Measurements from ENCODE around the gene PDE8A.

PDE8A gene

GRCh38 chr15:85021409-85021808, 39.8 kb downstream of the PDE8A start:
- peaks cover 9% of the 10 kb centered on the region for H3K4me1 ChIP-seq (ENCODE audit: control insufficient read depth, low read depth, low read length)
- no peaks in the 10 kb centered on the region for H3K27me3 ChIP-seq (ENCODE audit: control insufficient read depth, insufficient read depth, low read length)
- no peak overlapping the region for H3K4me3 ChIP-seq (ENCODE audit: low read length)
- H3K36me3 ChIP-seq (ENCODE audit: control insufficient read depth, low read depth, low read length) = no peaks in the 10 kb centered on the region
- no peaks in the 10 kb centered on the region for H3K9me3 ChIP-seq (ENCODE audit: control insufficient read depth, low read depth, low read length)
- H3K27ac ChIP-seq (ENCODE audit: low read length) = no peak overlapping the region
- no peak overlapping the region for H3K9ac ChIP-seq (ENCODE audit: low read length)

DNA sequence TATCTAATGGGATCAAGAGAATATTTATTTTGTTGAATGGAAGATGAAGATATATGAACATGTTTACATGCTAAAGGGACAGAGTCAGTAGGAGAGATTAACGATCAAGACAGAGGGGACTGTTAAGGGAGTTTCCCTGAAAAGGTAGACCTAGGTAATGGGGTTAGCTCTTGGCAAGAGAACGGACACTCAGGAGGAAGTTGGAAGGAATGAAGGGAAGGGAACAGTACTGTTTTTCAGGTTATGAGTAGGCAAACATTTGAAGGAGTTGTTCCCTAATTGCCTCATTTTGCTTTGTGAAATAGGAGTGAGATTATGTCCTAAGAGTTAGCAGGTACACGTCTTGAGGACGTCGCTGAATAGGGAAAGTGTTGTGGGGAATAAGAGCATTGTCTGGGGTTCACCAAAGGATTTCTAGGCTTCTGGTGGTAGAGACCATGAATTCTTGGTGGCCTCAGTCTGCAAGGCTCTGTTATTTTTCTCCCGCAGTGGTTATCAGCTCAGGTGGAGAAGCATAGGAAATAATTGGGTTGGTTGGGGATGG, 41.3 kb downstream of the PDE8A start:
- no peak overlapping the region for H3K27ac ChIP-seq (ENCODE audit: low read length)
- H3K4me1 ChIP-seq (ENCODE audit: control insufficient read depth, low read depth, low read length) = peaks cover 9% of the 10 kb centered on the region
- no peaks in the 10 kb centered on the region for H3K36me3 ChIP-seq (ENCODE audit: control insufficient read depth, low read depth, low read length)
- H3K9me3 ChIP-seq (ENCODE audit: control insufficient read depth, low read depth, low read length) = no peaks in the 10 kb centered on the region
- H3K4me3 ChIP-seq (ENCODE audit: low read length) = no peak overlapping the region
- no peaks in the 10 kb centered on the region for H3K27me3 ChIP-seq (ENCODE audit: control insufficient read depth, insufficient read depth, low read length)
- H3K9ac ChIP-seq (ENCODE audit: low read length) = no peak overlapping the region

GRCh38 chr15:85024003-85024402, 42.3 kb downstream of the PDE8A start:
- Histone ChIP-seq H3K36me3 (ENCODE audit: control insufficient read depth, low read depth, low read length) (no peaks in the 10 kb centered on the region), H3K4me3 (ENCODE audit: low read length) (no peak overlapping the region), H3K9me3 (ENCODE audit: control insufficient read depth, low read depth, low read length) (no peaks in the 10 kb centered on the region), H3K4me1 (ENCODE audit: control insufficient read depth, low read depth, low read length) (peaks cover 13% of the 10 kb centered on the region), H3K27ac (ENCODE audit: low read length) (no peak overlapping the region), H3K9ac (ENCODE audit: low read length) (no peak overlapping the region), H3K27me3 (ENCODE audit: control insufficient read depth, insufficient read depth, low read length) (no peaks in the 10 kb centered on the region)

- no peaks in the 10 kb centered on the region for H3K36me3 ChIP-seq (ENCODE audit: control insufficient read depth, low read depth, low read length)
- H3K9me3 ChIP-seq (ENCODE audit: control insufficient read depth, low read depth, low read length) = no peaks in the 10 kb centered on the region
- H3K9ac ChIP-seq (ENCODE audit: low read length) = no peak overlapping the region
- no peaks in the 10 kb centered on the region for H3K27me3 ChIP-seq (ENCODE audit: control insufficient read depth, insufficient read depth, low read length)
- H3K27ac ChIP-seq (ENCODE audit: low read length) = no peak overlapping the region
- peaks cover 13% of the 10 kb centered on the region for H3K4me1 ChIP-seq (ENCODE audit: control insufficient read depth, low read depth, low read length)
- no peak overlapping the region for H3K4me3 ChIP-seq (ENCODE audit: low read length)
These were observed 43.1 kb downstream of the PDE8A start for GRCh38 chr15:85024509-85025336.

DNA sequence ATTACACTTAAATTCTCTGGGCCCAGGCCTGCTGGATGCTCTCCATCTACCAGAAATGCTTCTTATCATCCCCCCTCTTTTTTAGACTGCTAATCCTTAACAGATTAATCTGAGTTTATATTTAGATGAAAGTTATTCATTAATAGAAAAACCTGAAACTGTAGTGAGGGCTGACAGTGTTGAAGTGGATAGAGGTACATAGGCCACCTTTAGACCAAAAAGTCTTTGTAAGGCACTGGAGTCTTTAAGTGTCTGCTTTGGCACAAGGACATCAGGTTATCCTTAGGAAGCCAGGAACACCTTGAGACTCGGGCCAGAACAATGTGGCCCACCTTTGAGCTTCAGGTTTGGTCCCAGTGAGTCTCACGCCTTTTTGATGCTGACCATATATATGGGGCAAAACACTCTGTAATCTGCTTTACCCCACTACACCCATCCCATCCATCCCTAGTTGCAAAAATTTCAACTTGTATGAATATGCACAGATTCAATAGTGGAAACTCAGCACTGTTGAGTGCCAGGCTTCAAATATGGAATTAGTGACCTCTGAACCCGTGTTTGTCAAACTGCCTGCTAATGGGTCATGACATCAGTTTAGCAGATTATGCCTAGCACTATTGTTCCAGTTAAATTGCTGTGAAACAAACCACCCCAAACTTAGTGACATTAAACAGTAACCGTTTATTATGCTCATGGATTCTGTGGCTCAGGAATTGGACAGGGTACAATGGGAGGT, 44.0 kb downstream of the PDE8A start:
- no peaks in the 10 kb centered on the region for H3K36me3 ChIP-seq (ENCODE audit: control insufficient read depth, low read depth, low read length)
- peaks cover 13% of the 10 kb centered on the region for H3K4me1 ChIP-seq (ENCODE audit: control insufficient read depth, low read depth, low read length)
- no peaks in the 10 kb centered on the region for H3K9me3 ChIP-seq (ENCODE audit: control insufficient read depth, low read depth, low read length)
- no peak overlapping the region for H3K4me3 ChIP-seq (ENCODE audit: low read length)
- no peak overlapping the region for H3K27ac ChIP-seq (ENCODE audit: low read length)
- no peak overlapping the region for H3K9ac ChIP-seq (ENCODE audit: low read length)
- no peaks in the 10 kb centered on the region for H3K27me3 ChIP-seq (ENCODE audit: control insufficient read depth, insufficient read depth, low read length)

GRCh38 chr15:85026304-85027032, 44.8 kb downstream of the PDE8A start:
- Histone ChIP-seq H3K27ac (ENCODE audit: low read length) (no peak overlapping the region), H3K4me3 (ENCODE audit: low read length) (no peak overlapping the region), H3K27me3 (ENCODE audit: control insufficient read depth, insufficient read depth, low read length) (no peaks in the 10 kb centered on the region), H3K36me3 (ENCODE audit: control insufficient read depth, low read depth, low read length) (no peaks in the 10 kb centered on the region), H3K9ac (ENCODE audit: low read length) (no peak overlapping the region), H3K9me3 (ENCODE audit: control insufficient read depth, low read depth, low read length) (no peaks in the 10 kb centered on the region), H3K4me1 (ENCODE audit: control insufficient read depth, low read depth, low read length) (peaks cover 16% of the 10 kb centered on the region)

DNA sequence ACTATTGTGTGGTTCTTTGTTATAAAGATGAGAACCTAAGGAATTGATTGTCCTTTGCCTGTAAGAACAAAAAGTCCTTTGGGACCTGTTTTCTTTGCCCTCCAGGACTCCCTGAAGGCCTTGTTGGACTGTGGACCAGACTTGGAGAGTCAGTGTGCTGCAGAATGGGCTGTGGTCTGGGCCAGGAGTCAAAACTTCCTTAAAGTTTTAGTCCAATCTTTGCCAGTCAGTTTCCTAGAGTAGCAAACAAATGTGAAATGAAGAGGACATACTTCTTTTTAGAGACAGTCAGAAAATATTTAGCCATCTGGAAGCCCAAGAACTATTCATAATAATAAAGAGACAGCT, 45.4 kb downstream of the PDE8A start:
- no peak overlapping the region for H3K4me3 ChIP-seq (ENCODE audit: low read length)
- H3K9ac ChIP-seq (ENCODE audit: low read length) = no peak overlapping the region
- no peaks in the 10 kb centered on the region for H3K36me3 ChIP-seq (ENCODE audit: control insufficient read depth, low read depth, low read length)
- H3K27me3 ChIP-seq (ENCODE audit: control insufficient read depth, insufficient read depth, low read length) = no peaks in the 10 kb centered on the region
- peaks cover 21% of the 10 kb centered on the region for H3K4me1 ChIP-seq (ENCODE audit: control insufficient read depth, low read depth, low read length)
- H3K9me3 ChIP-seq (ENCODE audit: control insufficient read depth, low read depth, low read length) = no peaks in the 10 kb centered on the region
- no peak overlapping the region for H3K27ac ChIP-seq (ENCODE audit: low read length)

GRCh38 chr15:85027421-85027820, 45.8 kb downstream of the PDE8A start:
- Histone ChIP-seq H3K4me1 (ENCODE audit: control insufficient read depth, low read depth, low read length) (peaks cover 25% of the 10 kb centered on the region), H3K9me3 (ENCODE audit: control insufficient read depth, low read depth, low read length) (no peaks in the 10 kb centered on the region), H3K36me3 (ENCODE audit: control insufficient read depth, low read depth, low read length) (no peaks in the 10 kb centered on the region), H3K27me3 (ENCODE audit: control insufficient read depth, insufficient read depth, low read length) (no peaks in the 10 kb centered on the region), H3K27ac (ENCODE audit: low read length) (no peak overlapping the region), H3K9ac (ENCODE audit: low read length) (no peak overlapping the region), H3K4me3 (ENCODE audit: low read length) (no peak overlapping the region)

GRCh38 chr15:85028416-85028815, 46.8 kb downstream of the PDE8A start:
- Histone ChIP-seq H3K4me1 (ENCODE audit: control insufficient read depth, low read depth, low read length) (peaks cover 32% of the 10 kb centered on the region), H3K9ac (ENCODE audit: low read length) (no peak overlapping the region), H3K36me3 (ENCODE audit: control insufficient read depth, low read depth, low read length) (no peaks in the 10 kb centered on the region), H3K27ac (ENCODE audit: low read length) (no peak overlapping the region), H3K27me3 (ENCODE audit: control insufficient read depth, insufficient read depth, low read length) (no peaks in the 10 kb centered on the region), H3K9me3 (ENCODE audit: control insufficient read depth, low read depth, low read length) (no peaks in the 10 kb centered on the region), H3K4me3 (ENCODE audit: low read length) (no peak overlapping the region)

DNA sequence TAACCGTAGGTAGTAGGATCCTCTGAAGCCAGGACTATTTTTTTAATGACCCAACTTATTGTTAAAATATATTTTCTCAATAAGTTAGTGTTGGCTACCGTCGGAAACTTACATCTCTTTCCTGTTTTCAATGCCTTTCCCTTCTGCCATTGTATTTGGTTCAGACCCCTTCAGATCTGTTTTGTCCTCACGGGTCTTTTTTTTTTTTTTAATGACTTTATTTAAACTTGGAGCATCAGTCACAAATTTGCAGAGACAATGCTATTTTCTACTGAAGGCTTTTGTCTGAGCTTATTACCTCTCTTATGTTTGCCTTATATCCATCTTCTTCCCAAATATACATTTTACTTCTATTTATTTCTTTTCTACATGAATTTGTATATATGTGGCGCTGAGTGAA, 47.6 kb downstream of the PDE8A start:
- peaks cover 31% of the 10 kb centered on the region for H3K4me1 ChIP-seq (ENCODE audit: control insufficient read depth, low read depth, low read length)

DNA sequence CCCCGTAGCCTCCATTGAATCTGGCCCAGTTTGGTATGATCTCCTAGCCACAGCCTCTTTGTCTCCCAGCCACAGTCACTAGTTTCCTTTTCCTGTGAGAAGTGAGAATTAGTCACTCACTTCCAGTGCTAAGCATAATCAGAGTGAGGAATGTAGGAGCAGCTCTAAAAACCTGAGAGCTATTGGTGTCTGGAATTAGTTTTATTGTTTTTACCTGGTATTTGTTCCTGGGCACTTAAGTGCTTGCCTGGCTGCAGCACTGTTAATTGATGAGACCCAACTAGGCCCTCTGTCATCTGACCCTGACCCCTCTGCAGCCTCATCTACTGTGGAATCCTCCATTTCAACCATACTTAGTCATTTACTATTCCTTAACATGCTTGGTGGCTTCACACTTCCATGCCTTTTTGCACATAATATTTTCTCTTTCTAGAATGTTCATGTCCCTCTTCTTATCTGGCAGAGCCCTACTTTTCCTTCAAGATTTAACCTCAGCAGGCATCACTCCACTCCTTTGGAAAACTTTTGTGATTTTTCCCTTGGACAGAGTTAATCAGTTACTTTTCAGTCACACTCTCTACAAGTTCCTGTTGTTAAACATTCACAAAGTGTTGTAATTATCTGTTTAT, 48.8 kb downstream of the PDE8A start:
- no peaks in the 10 kb centered on the region for H3K36me3 ChIP-seq (ENCODE audit: control insufficient read depth, low read depth, low read length)
- no peak overlapping the region for H3K4me3 ChIP-seq (ENCODE audit: low read length)
- H3K9ac ChIP-seq (ENCODE audit: low read length) = no peak overlapping the region
- H3K27me3 ChIP-seq (ENCODE audit: control insufficient read depth, insufficient read depth, low read length) = no peaks in the 10 kb centered on the region
- no peaks in the 10 kb centered on the region for H3K9me3 ChIP-seq (ENCODE audit: control insufficient read depth, low read depth, low read length)
- peaks cover 22% of the 10 kb centered on the region for H3K4me1 ChIP-seq (ENCODE audit: control insufficient read depth, low read depth, low read length)
- H3K27ac ChIP-seq (ENCODE audit: low read length) = no peak overlapping the region

More for the DNA sequence above, 47.6 kb downstream of the PDE8A start:
- no peak overlapping the region for H3K4me3 ChIP-seq (ENCODE audit: low read length)
- H3K27me3 ChIP-seq (ENCODE audit: control insufficient read depth, insufficient read depth, low read length) = no peaks in the 10 kb centered on the region
- H3K36me3 ChIP-seq (ENCODE audit: control insufficient read depth, low read depth, low read length) = no peaks in the 10 kb centered on the region
- H3K9me3 ChIP-seq (ENCODE audit: control insufficient read depth, low read depth, low read length) = no peaks in the 10 kb centered on the region
- H3K27ac ChIP-seq (ENCODE audit: low read length) = no peak overlapping the region
- no peak overlapping the region for H3K9ac ChIP-seq (ENCODE audit: low read length)
